ENCODE data around the gene PAXX. TPM values are rescaled to one million over a fixed set of nuclear protein-coding genes. Genes with fewer than 3 reads are reported as not detected.

PAXX gene
- total and polyA plus RNA-seq, 9 of the 15 experiments (the other 6 are each of a cell fraction or from before 2014, with no cell fraction given) = 1.2 to 175 (median 38.5) TPM

DNA sequence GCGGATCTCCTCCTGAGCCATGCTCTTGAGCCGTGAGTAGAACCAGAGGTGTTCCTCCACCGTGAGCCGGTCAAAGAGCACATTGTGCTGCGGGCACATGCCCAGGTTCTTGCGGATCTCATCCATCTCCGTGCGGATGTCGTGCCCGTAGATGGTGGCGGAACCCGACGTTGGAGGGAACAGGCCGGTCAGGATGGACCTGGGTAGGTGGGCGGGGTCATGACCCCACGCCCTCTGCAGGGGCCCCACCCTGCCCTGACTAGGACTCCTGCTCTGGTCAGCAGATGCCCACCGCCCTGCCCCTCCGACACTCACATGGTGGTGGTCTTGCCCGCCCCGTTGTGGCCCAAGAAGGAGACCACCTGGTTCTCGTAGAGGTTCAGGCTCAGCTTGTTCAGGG lies 23.8 kb downstream of the PAXX start (continued):
- TF ChIP-seq HMG20A (CRISPR knock-in tag; conservative IDR thresholded peaks at IDR 0.05) (no peak), GTF2E2 (tag; IDR thresholded peaks at IDR 0.05) (no peak), ZNF165 (CRISPR knock-in tag; IDR thresholded peaks at IDR 0.05; ENCODE audit: borderline replicate concordance) (no peak)

DNA sequence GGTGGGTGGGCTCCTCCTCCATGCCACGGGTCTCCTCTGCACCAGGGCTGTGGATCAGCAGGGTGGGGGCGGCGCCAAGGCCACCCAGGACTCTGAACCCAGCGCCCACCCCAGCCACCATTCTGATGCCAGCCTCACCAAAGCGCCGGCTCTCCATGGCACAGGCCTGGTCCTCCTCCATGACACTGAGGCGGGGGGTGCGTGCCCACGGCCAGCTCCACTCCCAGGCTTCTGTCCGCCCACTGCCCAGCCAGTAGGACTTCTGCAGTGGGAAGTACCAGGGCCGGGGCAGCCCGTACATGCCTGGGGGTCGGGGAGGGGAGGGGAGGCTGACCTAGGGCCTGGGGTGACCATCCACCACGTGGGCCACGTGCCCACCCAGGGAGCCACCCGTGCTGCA lies 24.2 kb downstream of the PAXX start:
- BruUV-seq (replicated peaks) = no TSS peak
- CTCF ChIA-PET (ENCODE audit: low intra/inter-chr PET ratio) = no interaction called here
- H3K9ac ChIP-seq (ENCODE audit: insufficient read depth in 1 of 2, low read depth in 2 of 2, low read length in 2 of 2) = no peak overlapping the region
- no peaks in the 10 kb centered on the region for H3K36me3 ChIP-seq (ENCODE audit: control insufficient read depth, insufficient read depth, low read length)
- no peaks in the 10 kb centered on the region for H3K9me1 ChIP-seq (ENCODE audit: control insufficient read depth, insufficient read depth, low read length)
- ATAC-seq (no peak), FAIRE-seq (no peak), DNase-seq (ENCODE audit: extremely low read depth in 1 of 4, low spot score in 3 of 4) (no peak)
- POLR2A ChIA-PET = interaction anchor here (1.0 kb wide), 1 partner anchor 68 kb away, joined by 4 read pairs; no protein-coding TSS in a partner anchor
- WGBS (ENCODE audit: insufficient coverage, low coverage, missing lambda C conversion rate) = 65% methylated on average over 12 of the region's 16 CpGs
- 0 out of 2 replicates have a peak, but pooled peaks cover 1% of the 10 kb centered on the region for H4K20me1 ChIP-seq (replicated peaks; ENCODE audit: control insufficient read depth, insufficient read depth, low read length)
- peaks cover 0 to 74% of the 10 kb centered on the region in 2 experiments; a peak in 2 of 5 replicates for H3K4me1 ChIP-seq (replicated peaks in 1 of 2; ENCODE audit: control insufficient read depth in 2 of 2, insufficient read depth in 2 of 2, low read length in 2 of 2)
- in situ Hi-C loops (cut with MboI) = no loop called here
- H2AFZ ChIP-seq (ENCODE audit: low read depth, low read length) = no peak overlapping the region
- no peak overlapping the region for H3K27ac ChIP-seq (ENCODE audit: extremely low read depth, low read depth, low read length)
- no peak overlapping the region for H3K4me3 ChIP-seq
- H3K79me2 ChIP-seq (ENCODE audit: control insufficient read depth, insufficient read depth, low read length) = no peaks in the 10 kb centered on the region
- H3K4me2 ChIP-seq (ENCODE audit: insufficient read depth, low read length) = no peak overlapping the region
- TF ChIP-seq CCAR2 (IDR thresholded peaks at IDR 0.05; ENCODE audit: low read depth, low read length) = no peak
- TF ChIP-seq BRD4 (IDR thresholded peaks at IDR 0.05) = no peak
- no peaks in the 10 kb centered on the region for H3K9me3 ChIP-seq (replicated peaks; ENCODE audit: control insufficient read depth, insufficient read depth, low read depth, low read length)
- intact Hi-C loops (cut with micrococcal nuclease) = no loop called here
- H3K27me3 ChIP-seq (ENCODE audit: control insufficient read depth in 2 of 2, insufficient read depth in 2 of 2, low read length in 2 of 2) = no peaks in the 10 kb centered on the region

DNA sequence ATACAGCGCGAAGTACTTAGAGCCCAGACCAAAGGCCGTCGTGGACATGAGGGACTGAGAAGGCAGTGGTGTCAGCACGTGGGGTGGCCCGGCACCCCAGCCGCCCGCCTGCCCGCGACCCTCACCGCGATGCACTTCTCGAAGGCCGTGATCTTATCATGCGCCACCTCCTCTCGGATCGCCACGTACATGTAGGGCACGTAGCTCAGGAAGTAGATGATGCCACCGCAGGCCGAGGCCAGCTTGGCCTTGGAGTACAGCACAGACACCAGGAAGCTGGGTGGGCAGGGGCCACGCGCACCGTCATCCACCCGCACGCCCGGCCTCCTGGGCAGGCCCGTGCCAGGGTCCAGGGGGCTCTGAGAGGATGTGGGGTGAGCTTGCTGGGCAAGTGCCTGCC lies 24.8 kb downstream of the PAXX start:
- intact Hi-C loops (cut with micrococcal nuclease) (no loop called here), in situ Hi-C loops (cut with MboI) (no loop called here)
- no peak for FAIRE-seq
- no peak overlapping the region for H3K27ac ChIP-seq (ENCODE audit: extremely low read depth, low read depth, low read length)
- no peak for TF ChIP-seq FOXM1 (IDR thresholded peaks at IDR 0.05; ENCODE audit: low read depth)
- TF ChIP-seq FOXM1 (CRISPR knock-in tag; IDR thresholded peaks at IDR 0.05; ENCODE audit: low read depth) = no peak
- TF ChIP-seq CHD1 (IDR thresholded peaks at IDR 0.05; ENCODE audit: low read length) = no peak
- TF ChIP-seq ZC3H4 (CRISPR knock-in tag; IDR thresholded peaks at IDR 0.05; ENCODE audit: borderline replicate concordance) = peak; percentile 45; the same call in 1 of the 2 replicates
- no peak for TF ChIP-seq RAD21 (CRISPR knock-in tag; conservative IDR thresholded peaks at IDR 0.05 in 1 of 2, IDR thresholded peaks at IDR 0.05 in 1 of 2)
- no peak for TF ChIP-seq SREBF2 (CRISPR knock-in tag; IDR thresholded peaks at IDR 0.05)
- 0 out of 2 replicates have a peak, but pooled peaks have one; percentile 25 for TF ChIP-seq HNRNPL (IDR thresholded peaks at IDR 0.05; ENCODE audit: low read depth, low read length)
- no peaks in the 10 kb centered on the region for H3K36me3 ChIP-seq (ENCODE audit: control insufficient read depth, insufficient read depth, low read length)
- no peaks in the 10 kb centered on the region for H3K9me1 ChIP-seq (ENCODE audit: control insufficient read depth, insufficient read depth, low read length)
- ATAC-seq = no peak
- no peaks in the 10 kb centered on the region for H3K79me2 ChIP-seq (ENCODE audit: control insufficient read depth, insufficient read depth, low read length)
- H3K4me2 ChIP-seq (ENCODE audit: insufficient read depth, low read length) = no peak overlapping the region
- ChIA-PET POLR2A (no interaction called here), CTCF (ENCODE audit: low intra/inter-chr PET ratio) (no interaction called here)
- 0 out of 2 replicates have a peak, but pooled peaks cover 5% of the 10 kb centered on the region for H4K20me1 ChIP-seq (replicated peaks; ENCODE audit: control insufficient read depth, insufficient read depth, low read length)
- no peak for DNase-seq (ENCODE audit: extremely low read depth in 1 of 4, low spot score in 3 of 4)
- BruUV-seq (replicated peaks) = no TSS peak
- H2AFZ ChIP-seq (ENCODE audit: low read depth, low read length) = no peak overlapping the region
- 94% methylated on average over 26 of the region's 28 CpGs for WGBS (ENCODE audit: insufficient coverage, low coverage, missing lambda C conversion rate)
- H3K4me3 ChIP-seq = no peak overlapping the region
- peaks cover 0 to 74% of the 10 kb centered on the region in 2 experiments; a peak in 2 of 5 replicates for H3K4me1 ChIP-seq (replicated peaks in 1 of 2; ENCODE audit: control insufficient read depth in 2 of 2, insufficient read depth in 2 of 2, low read length in 2 of 2)
- H3K9me3 ChIP-seq (replicated peaks; ENCODE audit: control insufficient read depth, insufficient read depth, low read depth, low read length) = no peaks in the 10 kb centered on the region
- no peak overlapping the region for H3K9ac ChIP-seq (ENCODE audit: insufficient read depth in 1 of 2, low read depth in 2 of 2, low read length in 2 of 2)
- no peaks in the 10 kb centered on the region for H3K27me3 ChIP-seq (ENCODE audit: control insufficient read depth in 2 of 2, insufficient read depth in 2 of 2, low read length in 2 of 2)

Measured in K562 (cell line).